Measurements from ENCODE around the gene ZNF132. TPM values are rescaled to one million over a fixed set of nuclear protein-coding genes. Genes with fewer than 3 reads are reported as not detected.
A peak's percentile ranks its signal among the peaks of the same experiment; 100 is the strongest.

Gene ZNF132
- total RNA-seq, 1 experiment from 2014 or later, result not detected

GRCh38 chr19:58401840-58402421, 38.0 kb downstream of the ZNF132 start:
- Histone ChIP-seq H3K36me3 (ENCODE audit: control insufficient read depth in 1 of 2, insufficient read depth in 2 of 2, low read length in 2 of 2) (no peaks in the 10 kb centered on the region), H2AFZ (ENCODE audit: low read depth, low read length, poor library complexity, severe bottlenecking) (no peak overlapping the region), H3K27me3 (ENCODE audit: insufficient read depth, low read length) (no peaks in the 10 kb centered on the region), H4K20me1 (ENCODE audit: insufficient read depth) (no peaks in the 10 kb centered on the region), H3K9me2 (ENCODE audit: insufficient read depth) (no peaks in the 10 kb centered on the region), H3K4me1 (ENCODE audit: control insufficient read depth in 1 of 2, insufficient read depth in 2 of 2, low read length in 2 of 2) (peaks cover 15 to 26% of the 10 kb centered on the region in 2 experiments), H3K27ac (ENCODE audit: low read depth, low read length) (peak overlapping the region; percentile 80), H3K79me2 (ENCODE audit: insufficient read depth, low read length) (peaks cover 15% of the 10 kb centered on the region), H3K9me3 (ENCODE audit: control insufficient read depth in 1 of 2, insufficient read depth in 1 of 2, low read depth in 1 of 2, low read length in 2 of 2) (no peaks in the 10 kb centered on the region), H3K9ac (ENCODE audit: low read length) (peak overlapping the region; percentile 86), H3K4me2 (ENCODE audit: low read length) (peak overlapping the region; percentile 97), H3K4me3 (replicated peaks in 1 of 2; ENCODE audit: low read depth in 1 of 2, low read length in 2 of 2) (peak overlapping the region; percentile 68 to 83)
- ChIA-PET RAD21 (ENCODE audit: low non-redundant PET in 1 of 2, low total read pairs in 2 of 2, uncharacterized antibody in 2 of 2, unreplicated experiment in 2 of 2) (no interaction called here), CTCF (no interaction called here), POLR2A (interaction anchor here (0.7 kb wide), 1 partner anchor 152 kb away, joined by 4 read pairs; no protein-coding TSS in a partner anchor)
- TF ChIP-seq EGR1 (IDR thresholded peaks at IDR 0.05; ENCODE audit: low read depth) (no peak), TCF7L2 (IDR thresholded peaks at IDR 0.05; ENCODE audit: borderline replicate concordance, extremely low read depth, insufficient read depth, insufficient read length) (no peak), FOSL1 (IDR thresholded peaks at IDR 0.05; ENCODE audit: low read depth) (no peak), EZH2 (IDR thresholded peaks at IDR 0.05) (no peak)
- TSS peak; percentile 45 for BruUV-seq (replicated peaks)
- no peak for DNase-seq (ENCODE audit: low read depth, low spot score)
- intact Hi-C loops (cut with micrococcal nuclease), result no loop called here
- no peak for ATAC-seq

GRCh38 chr19:58400916-58401839, 38.8 kb downstream of the ZNF132 start:
- intact Hi-C loops (cut with micrococcal nuclease), result no loop called here
- Histone ChIP-seq H3K4me1 (ENCODE audit: control insufficient read depth in 1 of 2, insufficient read depth in 2 of 2, low read length in 2 of 2) (peaks cover 12 to 21% of the 10 kb centered on the region in 2 experiments), H3K9me3 (ENCODE audit: control insufficient read depth in 1 of 2, insufficient read depth in 1 of 2, low read depth in 1 of 2, low read length in 2 of 2) (no peaks in the 10 kb centered on the region), H3K36me3 (ENCODE audit: control insufficient read depth in 1 of 2, insufficient read depth in 2 of 2, low read length in 2 of 2) (no peaks in the 10 kb centered on the region), H3K4me2 (ENCODE audit: low read length) (peak overlapping the region; percentile 97), H4K20me1 (ENCODE audit: insufficient read depth) (no peaks in the 10 kb centered on the region), H3K27ac (ENCODE audit: low read depth, low read length) (peak overlapping the region; percentile 80), H3K9ac (ENCODE audit: low read length) (peak overlapping the region; percentile 86), H3K4me3 (replicated peaks in 1 of 2; ENCODE audit: low read depth in 1 of 2, low read length in 2 of 2) (peak overlapping the region; percentile 68 to 83), H3K9me2 (ENCODE audit: insufficient read depth) (no peaks in the 10 kb centered on the region), H3K79me2 (ENCODE audit: insufficient read depth, low read length) (peaks cover 15% of the 10 kb centered on the region), H3K27me3 (ENCODE audit: insufficient read depth, low read length) (no peaks in the 10 kb centered on the region), H2AFZ (ENCODE audit: low read depth, low read length, poor library complexity, severe bottlenecking) (no peak overlapping the region)
- BruUV-seq (replicated peaks), result no TSS peak
- ChIA-PET POLR2A (no interaction called here), RAD21 (ENCODE audit: low non-redundant PET in 1 of 2, low total read pairs in 2 of 2, uncharacterized antibody in 2 of 2, unreplicated experiment in 2 of 2) (no interaction called here), CTCF (no interaction called here)
- peak; percentile 99 for DNase-seq (ENCODE audit: low read depth, low spot score)
- peak; percentile 96 for ATAC-seq
- TF ChIP-seq ELF1 (IDR thresholded peaks at IDR 0.05; ENCODE audit: borderline replicate concordance, low read depth) (no peak), POLR2AphosphoS5 (IDR thresholded peaks at IDR 0.05; ENCODE audit: low read depth, low read length) (peak; percentile 90), MAX (IDR thresholded peaks at IDR 0.05) (peak; percentile 67), EGR1 (IDR thresholded peaks at IDR 0.05; ENCODE audit: low read depth) (no peak), ZNF274 (IDR thresholded peaks at IDR 0.05; ENCODE audit: low read depth, low read length) (no peak), CTCF (IDR thresholded peaks at IDR 0.05 in 2 of 3, conservative IDR thresholded peaks at IDR 0.05 in 1 of 3; ENCODE audit: borderline replicate concordance in 1 of 3, insufficient read depth in 1 of 3, low read depth in 2 of 3, low read length in 2 of 3) (no peak), YY1 (IDR thresholded peaks at IDR 0.05; ENCODE audit: extremely low read depth, insufficient replicate concordance, low read depth, low read length) (peak; percentile 48), TCF7L2 (IDR thresholded peaks at IDR 0.05; ENCODE audit: borderline replicate concordance, extremely low read depth, insufficient read depth, insufficient read length) (no peak), CEBPB (IDR thresholded peaks at IDR 0.05; ENCODE audit: low read depth) (no peak), ATF3 (IDR thresholded peaks at IDR 0.05) (no peak), EZH2phosphoT487 (IDR thresholded peaks at IDR 0.05; ENCODE audit: borderline replicate concordance) (no peak), JUND (IDR thresholded peaks at IDR 0.05) (no peak), SRF (IDR thresholded peaks at IDR 0.05; ENCODE audit: low read depth) (peak; percentile 39; the same call in 1 of the 2 replicates), EZH2 (IDR thresholded peaks at IDR 0.05) (no peak), SP1 (IDR thresholded peaks at IDR 0.05; ENCODE audit: low read depth) (peak; percentile 95), FOSL1 (IDR thresholded peaks at IDR 0.05; ENCODE audit: low read depth) (no peak), CBX3 (IDR thresholded peaks at IDR 0.05; ENCODE audit: low read depth) (no peak)

All from HCT116 (cell line).